GM12878 (cell line): ENCODE measurements around the gene MYMK. TPM values are rescaled to one million over a fixed set of nuclear protein-coding genes. Genes with fewer than 3 reads are reported as not detected.

Experiments used
- ATAC-seq: fragments of 200-7000 bp; cut with Tn5 transposase; 3 replicates; pipeline ENCODE4 v1.9.1; 2020; ENCODE audit warnings: mild to moderate bottlenecking, moderate library complexity
- BruUV-seq: library from RNA; stranded (reverse); fragments of 400-500 nt; replicated peaks from 2 replicates; lab custom pipeline; 2021; lab: Mats Ljungman, UMichigan
- CTCF ChIA-PET: fragments of 300-600 bp; sonication (Branson Sonifier 250); formaldehyde crosslinking; extraction: SDS; loops from one replicate; lab custom pipeline; 2021; ENCODE audit warnings: inconsistent platforms; lab: Yijun Ruan, JAX
- POLR2A ChIA-PET: fragments of 350-600 bp; formaldehyde crosslinking; extraction: SDS; loops from one replicate; lab custom pipeline; 2021; ENCODE audit warnings: inconsistent platforms; lab: Charles Lee
- RAD21 ChIA-PET: fragments of 300-600 bp; sonication (Branson Sonifier 250); formaldehyde crosslinking; loops from one replicate; lab custom pipeline; 2023; ENCODE audit warnings: antibody characterized with exemption; ENCODE audit not compliant: unreplicated experiment; lab: Charles Lee
- SMC1A ChIA-PET: fragments of 300-600 bp; sonication (Branson Sonifier 250); formaldehyde crosslinking; loops from one replicate; lab custom pipeline; 2023; ENCODE audit not compliant: unreplicated experiment, uncharacterized antibody; lab: Charles Lee
- DNase-seq: peaks from one replicate; pipeline ENCODE4 v3.0.0-alpha.2; 2011; ENCODE audit warnings: low read depth, low spot score
- FAIRE-seq: peaks from 3 replicates; lab custom pipeline; 2011; peaks lifted over from hg19 to GRCh38; lab: Jason Lieb, UNC
- H2AFZ ChIP-seq: 2 replicates; pipeline ENCODE4 v1.6.0; 2011; ENCODE audit warnings: low read depth, low read length, control low read depth; ENCODE audit not compliant: control insufficient read depth
- H3K27ac ChIP-seq: 2 replicates; pipeline ENCODE4 v1.5.1; 2011; ENCODE audit warnings: control low read depth; ENCODE audit not compliant: control insufficient read depth, insufficient read depth
- H3K27me3 ChIP-seq, 2 experiments: replicated peaks in 1 of 2; 2 replicates each; pipeline versions ENCODE4 v1.6.0 to v1.6.1; 2011; ENCODE audit warnings: low read length in 1 of 2; ENCODE audit not compliant: control insufficient read depth in 2 of 2, insufficient read depth in 2 of 2
- H3K36me3 ChIP-seq, 2 experiments: 2 replicates each; pipeline ENCODE4 v1.5.1; 2011; ENCODE audit warnings: low read length in 1 of 2; ENCODE audit not compliant: control insufficient read depth in 2 of 2, insufficient read depth in 2 of 2
- H3K4me1 ChIP-seq: 2 replicates; pipeline ENCODE4 v1.6.1; 2011; ENCODE audit warnings: mild to moderate bottlenecking, low read length, moderate library complexity, mixed read lengths; ENCODE audit not compliant: control insufficient read depth, insufficient read depth
- H3K4me2 ChIP-seq: 2 replicates; pipeline ENCODE4 v1.6.0; 2011; ENCODE audit warnings: control low read depth; ENCODE audit not compliant: control insufficient read depth, insufficient read depth
- H3K4me3 ChIP-seq: fragments of 200-600 bp; sonication (generic); 2 replicates; pipeline ENCODE4 v1.5.1; 2016
- H3K79me2 ChIP-seq: 2 replicates; pipeline ENCODE4 v1.6.0; 2011; ENCODE audit warnings: low read length; ENCODE audit not compliant: control insufficient read depth, insufficient read depth
- H3K9ac ChIP-seq: 2 replicates; pipeline ENCODE4 v1.8.0; 2011; ENCODE audit warnings: low read length, control low read depth, mixed read lengths; ENCODE audit not compliant: control insufficient read depth, insufficient read depth
- H3K9me3 ChIP-seq: replicated peaks from 3 replicates; pipeline ENCODE4 v1.5.1; 2011; ENCODE audit warnings: mild to moderate bottlenecking, low read length; ENCODE audit not compliant: control insufficient read depth, insufficient read depth
- H4K20me1 ChIP-seq: 2 replicates; pipeline ENCODE4 v1.6.0; 2011; ENCODE audit not compliant: control insufficient read depth, insufficient read depth
- LARP7 ChIP-seq: fragments of 450-650 bp; IDR thresholded peaks from 2 replicates; pipeline ENCODE4 v1.6.1; 2017; ENCODE audit warnings: mild to moderate bottlenecking
- SPI1 ChIP-seq: IDR thresholded peaks from 2 replicates; pipeline ENCODE4 v1.6.1; 2011; ENCODE audit warnings: low read depth, mild to moderate bottlenecking, low read length, moderate library complexity, borderline replicate concordance; ENCODE audit not compliant: insufficient read depth
- WGBS: methylation state at CpG from one replicate; pipeline ENCODE4 v1.1.6; 2016; ENCODE audit warnings: low lambda C conversion rate; ENCODE audit not compliant: insufficient replicate concordance, insufficient coverage; ENCODE audit errors: missing lambda C conversion rate; 5-methylcytosine and 5-hydroxymethylcytosine counted together
- in situ Hi-C: fragments of 300-500 bp; cut with MboI; formaldehyde crosslinking; loops from 9 replicates; pipeline ENCODE4 v1.14.3; 2018; ENCODE audit warnings: mixed read lengths
- intact Hi-C: fragments of 100-400 bp; cut with micrococcal nuclease; formaldehyde crosslinking; loops from one replicate; pipeline ENCODE4 v1.14.2; 2022; ENCODE audit not compliant: unreplicated experiment
- polyA plus RNA-seq, 11 experiments: library from polyadenylated mRNA; depleted of rRNA in 4 of 11; unstranded in 6 of 11; stranded (reverse) in 5 of 11; fragments of >200 nt; fragmentation: Nextera tagmentation in 4 of 11; fragmentation: Illumina TruSeq in 1 of 11; extraction: Ambion mirVana in 4 of 11; extraction: Trizol in 1 of 11; gene quantifications; 1 replicate in 1 of 11; 2 replicates in 10 of 11; pipeline versions ENCODE4 v1.2.1 to v1.2.3, GENCODE V29; 2011 to 2016; ENCODE audit warnings: inconsistent platforms in 2 of 11, missing spikeins in 2 of 11, low read depth in 1 of 11
- total RNA-seq, 4 experiments: library from RNA; depleted of rRNA in 3 of 4; stranded (reverse); fragments of >200 nt in 3 of 4; fragmentation: Illumina TruSeq in 1 of 4; extraction: Trizol in 1 of 4; gene quantifications; 2 replicates each; pipeline versions ENCODE4 v1.2.1 to v1.2.3, GENCODE V29; 2013 to 2021
- TF ChIP-seq, protein P1 (sequence below): fragments of 450-650 bp; formaldehyde crosslinking; IDR thresholded peaks from 2 replicates; pipeline ENCODE4 v1.4.0; 2022; ENCODE audit warnings: mild to moderate bottlenecking, moderate library complexity
- TF ChIP-seq, protein P2 (sequence below): fragments of 450-650 bp; IDR thresholded peaks from 2 replicates; pipeline ENCODE4 v1.6.1; 2017; ENCODE audit warnings: mild to moderate bottlenecking, moderate library complexity

MYMK gene
- total and polyA plus RNA-seq, 10 of the 15 experiments (the other 5 are each of a cell fraction or from before 2014, with no cell fraction given), result not detected

DNA sequence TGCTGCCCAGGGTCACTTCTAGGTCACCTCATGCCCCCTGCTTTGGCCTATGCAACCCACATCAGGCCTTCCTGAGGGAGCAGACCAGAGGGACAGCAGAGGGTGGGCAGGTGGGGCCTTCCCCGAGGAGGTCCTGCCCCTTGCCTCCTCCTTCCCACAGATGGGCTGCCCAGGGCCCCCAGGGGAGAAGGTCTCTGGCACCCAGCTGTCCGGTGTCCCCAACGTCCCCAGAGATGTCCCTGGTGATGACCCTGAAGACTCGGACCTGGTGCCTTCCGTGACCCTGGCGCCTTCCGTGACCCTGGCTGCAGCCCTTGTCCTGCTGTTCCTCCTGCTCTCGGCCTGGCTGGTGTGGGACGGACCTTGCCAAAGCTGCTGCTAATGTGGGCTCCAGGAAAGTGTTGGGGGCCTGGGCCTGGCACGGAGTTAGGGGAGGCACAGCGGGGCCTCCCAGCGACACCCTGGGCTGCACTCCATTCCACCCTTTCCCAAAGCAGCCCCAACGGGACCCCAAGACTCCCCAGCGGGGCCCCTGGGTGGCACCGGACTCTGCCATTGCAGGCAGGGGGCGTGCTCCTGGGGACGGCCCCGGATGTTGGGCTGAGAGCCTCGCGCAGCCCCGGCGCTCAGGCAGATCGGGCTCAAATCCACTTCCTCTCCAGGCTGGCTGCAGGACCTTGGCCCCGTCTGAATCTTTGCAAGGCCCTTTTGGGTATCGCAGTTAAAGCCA lies 39.1 kb downstream of the MYMK start:
- in situ Hi-C loops, result loop anchor here (5.0 kb wide), 1 partner anchor 298 kb away; no protein-coding TSS in a partner anchor
- Histone ChIP-seq H3K4me3 (no peak overlapping the region), H3K9me3 (no peaks in the 10 kb centered on the region; the same call in 2 of the 3 replicates), H3K27me3 (no peaks in the 10 kb centered on the region; a peak in 3 of 4 replicates), H4K20me1 (no peaks in the 10 kb centered on the region), H3K27ac (no peak overlapping the region), H3K9ac (no peak overlapping the region), H3K79me2 (no peaks in the 10 kb centered on the region), H3K36me3 (no peaks in the 10 kb centered on the region), H3K4me2 (peak overlapping the region; percentile 61), H3K4me1 (peaks cover 3% of the 10 kb centered on the region), H2AFZ (peak overlapping the region; percentile 75)
- ChIA-PET RAD21 (interaction anchor here (0.8 to 2.2 kb wide), 4 partner anchors 47 to 299 kb away, joined by 3 to 12 read pairs (median 5); no protein-coding TSS in a partner anchor), POLR2A (interaction anchor here (0.6 kb wide), 1 partner anchor 337 kb away, joined by 4 read pairs; no protein-coding TSS in a partner anchor), SMC1A (interaction anchor here (0.6 to 2.5 kb wide), 4 partner anchors 90 to 298 kb away, joined by 3 to 14 read pairs (median 4); no protein-coding TSS in a partner anchor), CTCF (interaction anchor here (0.6 to 7.7 kb wide), 14 partner anchors 10 to 464 kb away, joined by 3 to 61 read pairs (median 4); partner anchors contain the start of gene REXO4)
- DNase-seq (no peak), FAIRE-seq (no peak), ATAC-seq (peak; percentile 76)
- 28% methylated on average over 25 of the region's 25 CpGs for WGBS
- intact Hi-C loops, result loop anchor here (1.0 to 10.0 kb wide), 3 partner anchors 78 to 461 kb away; no protein-coding TSS in a partner anchor
- BruUV-seq, result no TSS peak
- 0 out of 2 replicates have a peak, but pooled peaks have one; percentile 20 for TF ChIP-seq LARP7
- peak; percentile 42; the same call in 1 of the 2 replicates for TF ChIP-seq SPI1
- TF ChIP-seq, protein P1, sequence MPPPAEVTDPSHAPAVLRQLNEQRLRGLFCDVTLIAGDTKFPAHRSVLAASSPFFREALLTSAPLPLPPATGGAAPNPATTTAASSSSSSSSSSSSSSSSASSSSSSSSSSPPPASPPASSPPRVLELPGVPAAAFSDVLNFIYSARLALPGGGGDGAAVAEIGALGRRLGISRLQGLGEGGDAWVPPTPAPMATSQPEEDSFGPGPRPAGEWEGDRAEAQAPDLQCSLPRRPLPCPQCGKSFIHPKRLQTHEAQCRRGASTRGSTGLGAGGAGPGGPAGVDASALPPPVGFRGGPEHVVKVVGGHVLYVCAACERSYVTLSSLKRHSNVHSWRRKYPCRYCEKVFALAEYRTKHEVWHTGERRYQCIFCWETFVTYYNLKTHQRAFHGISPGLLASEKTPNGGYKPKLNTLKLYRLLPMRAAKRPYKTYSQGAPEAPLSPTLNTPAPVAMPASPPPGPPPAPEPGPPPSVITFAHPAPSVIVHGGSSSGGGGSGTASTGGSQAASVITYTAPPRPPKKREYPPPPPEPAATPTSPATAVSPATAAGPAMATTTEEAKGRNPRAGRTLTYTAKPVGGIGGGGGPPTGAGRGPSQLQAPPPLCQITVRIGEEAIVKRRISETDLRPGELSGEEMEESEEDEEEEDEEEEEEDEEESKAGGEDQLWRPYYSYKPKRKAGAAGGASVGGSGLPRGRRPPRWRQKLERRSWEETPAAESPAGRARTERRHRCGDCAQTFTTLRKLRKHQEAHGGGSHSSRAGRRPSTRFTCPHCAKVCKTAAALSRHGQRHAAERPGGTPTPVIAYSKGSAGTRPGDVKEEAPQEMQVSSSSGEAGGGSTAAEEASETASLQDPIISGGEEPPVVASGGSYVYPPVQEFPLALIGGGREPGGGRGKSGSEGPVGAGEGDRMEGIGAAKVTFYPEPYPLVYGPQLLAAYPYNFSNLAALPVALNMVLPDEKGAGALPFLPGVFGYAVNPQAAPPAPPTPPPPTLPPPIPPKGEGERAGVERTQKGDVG (CRISPR knock-in tag), result no peak
- TF ChIP-seq, protein P2, sequence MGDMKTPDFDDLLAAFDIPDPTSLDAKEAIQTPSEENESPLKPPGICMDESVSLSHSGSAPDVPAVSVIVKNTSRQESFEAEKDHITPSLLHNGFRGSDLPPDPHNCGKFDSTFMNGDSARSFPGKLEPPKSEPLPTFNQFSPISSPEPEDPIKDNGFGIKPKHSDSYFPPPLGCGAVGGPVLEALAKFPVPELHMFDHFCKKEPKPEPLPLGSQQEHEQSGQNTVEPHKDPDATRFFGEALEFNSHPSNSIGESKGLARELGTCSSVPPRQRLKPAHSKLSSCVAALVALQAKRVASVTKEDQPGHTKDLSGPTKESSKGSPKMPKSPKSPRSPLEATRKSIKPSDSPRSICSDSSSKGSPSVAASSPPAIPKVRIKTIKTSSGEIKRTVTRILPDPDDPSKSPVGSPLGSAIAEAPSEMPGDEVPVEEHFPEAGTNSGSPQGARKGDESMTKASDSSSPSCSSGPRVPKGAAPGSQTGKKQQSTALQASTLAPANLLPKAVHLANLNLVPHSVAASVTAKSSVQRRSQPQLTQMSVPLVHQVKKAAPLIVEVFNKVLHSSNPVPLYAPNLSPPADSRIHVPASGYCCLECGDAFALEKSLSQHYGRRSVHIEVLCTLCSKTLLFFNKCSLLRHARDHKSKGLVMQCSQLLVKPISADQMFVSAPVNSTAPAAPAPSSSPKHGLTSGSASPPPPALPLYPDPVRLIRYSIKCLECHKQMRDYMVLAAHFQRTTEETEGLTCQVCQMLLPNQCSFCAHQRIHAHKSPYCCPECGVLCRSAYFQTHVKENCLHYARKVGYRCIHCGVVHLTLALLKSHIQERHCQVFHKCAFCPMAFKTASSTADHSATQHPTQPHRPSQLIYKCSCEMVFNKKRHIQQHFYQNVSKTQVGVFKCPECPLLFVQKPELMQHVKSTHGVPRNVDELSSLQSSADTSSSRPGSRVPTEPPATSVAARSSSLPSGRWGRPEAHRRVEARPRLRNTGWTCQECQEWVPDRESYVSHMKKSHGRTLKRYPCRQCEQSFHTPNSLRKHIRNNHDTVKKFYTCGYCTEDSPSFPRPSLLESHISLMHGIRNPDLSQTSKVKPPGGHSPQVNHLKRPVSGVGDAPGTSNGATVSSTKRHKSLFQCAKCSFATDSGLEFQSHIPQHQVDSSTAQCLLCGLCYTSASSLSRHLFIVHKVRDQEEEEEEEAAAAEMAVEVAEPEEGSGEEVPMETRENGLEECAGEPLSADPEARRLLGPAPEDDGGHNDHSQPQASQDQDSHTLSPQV, result no peak
